A673 (cell line): ENCODE data around the gene RAB11FIP4. TPM values are rescaled to one million over a fixed set of nuclear protein-coding genes. Genes with fewer than 3 reads are reported as not detected.

Experiments
- BruUV-seq: library from RNA; stranded (reverse); fragments of 400-500 nt; replicated peaks from 2 replicates; lab custom pipeline; 2021; lab: Mats Ljungman, UMichigan
- CTCF ChIA-PET: fragments of 300-600 bp; sonication (Branson Sonifier 250); formaldehyde crosslinking; loops from one replicate; lab custom pipeline; 2022; ENCODE audit warnings: antibody characterized with exemption; lab: Charles Lee
- POLR2A ChIA-PET: fragments of 300-600 bp; sonication (Branson Sonifier 250); formaldehyde crosslinking; loops from one replicate; lab custom pipeline; 2022; ENCODE audit warnings: antibody characterized with exemption; ENCODE audit not compliant: low non-redundant PET; lab: Charles Lee
- DNase-seq: peaks from one replicate; pipeline ENCODE4 v3.0.0-alpha.2; 2015; ENCODE audit warnings: low spot score
- H3K27ac ChIP-seq: fragments of 200-600 bp; sonication (generic); 2 replicates; pipeline ENCODE4 v1.5.1; 2016; ENCODE audit warnings: mixed run types, low read depth, mild to moderate bottlenecking, mixed read lengths, antibody characterized with exemption, low read length; ENCODE audit not compliant: poor library complexity, severe bottlenecking
- H3K27me3 ChIP-seq: fragments of 200-600 bp; sonication (generic); replicated peaks from 2 replicates; pipeline ENCODE4 v1.6.1; 2017; ENCODE audit warnings: mixed run types, low read depth, mild to moderate bottlenecking, mixed read lengths, antibody characterized with exemption, low read length; ENCODE audit not compliant: insufficient read depth, poor library complexity
- H3K36me3 ChIP-seq: fragments of 200-600 bp; sonication (generic); 2 replicates; pipeline ENCODE4 v1.6.1; 2016; ENCODE audit warnings: mixed run types, mild to moderate bottlenecking, mixed read lengths, antibody characterized with exemption, low read length; ENCODE audit not compliant: insufficient read depth, poor library complexity, severe bottlenecking
- H3K4me1 ChIP-seq: fragments of 200-600 bp; sonication (generic); 2 replicates; pipeline ENCODE4 v1.6.1; 2017; ENCODE audit warnings: mixed run types, mild to moderate bottlenecking, mixed read lengths, antibody characterized with exemption, low read length; ENCODE audit not compliant: insufficient read depth, poor library complexity, severe bottlenecking
- H3K4me3 ChIP-seq: fragments of 200-600 bp; sonication (generic); 2 replicates; pipeline ENCODE4 v1.5.1; 2016; ENCODE audit warnings: low read depth, mixed run types, mild to moderate bottlenecking, mixed read lengths, low read length; ENCODE audit not compliant: poor library complexity, severe bottlenecking
- H3K9me3 ChIP-seq: fragments of 200-600 bp; sonication (generic); 2 replicates; pipeline ENCODE4 v1.6.1; 2016; ENCODE audit warnings: mixed run types, low read depth, mild to moderate bottlenecking, mixed read lengths, antibody characterized with exemption, low read length; ENCODE audit not compliant: poor library complexity, severe bottlenecking
- EZH2 ChIP-seq: fragments of 200-600 bp; sonication (generic); IDR thresholded peaks from 2 replicates; pipeline ENCODE4 v1.6.1; 2017; ENCODE audit warnings: borderline replicate concordance, low read depth, mild to moderate bottlenecking, mixed read lengths, antibody characterized with exemption, low read length; ENCODE audit not compliant: poor library complexity, severe bottlenecking
- intact Hi-C: fragments of 100-400 bp; cut with micrococcal nuclease; formaldehyde crosslinking; loops from one replicate; pipeline ENCODE4 v1.10.0; 2022; ENCODE audit not compliant: unreplicated experiment
- total RNA-seq: library from RNA; stranded (reverse); gene quantifications from 2 replicates; pipeline ENCODE4 v1.2.3, GENCODE V29; 2021
- TF ChIP-seq, protein P1 (sequence below): fragments of 300-800, 200-600 bp; sonication (generic); conservative IDR thresholded peaks from 2 replicates; pipeline ENCODE4 v1.5.1; 2017; ENCODE audit warnings: low read depth, mild to moderate bottlenecking, antibody characterized with exemption, low read length, moderate library complexity, mixed read lengths

The RAB11FIP4 gene
- total RNA-seq, 1 experiment from 2014 or later: 2.4 TPM

- Histone ChIP-seq H3K27ac (no peak overlapping the region), H3K9me3 (no peaks in the 10 kb centered on the region), H3K4me3 (no peak overlapping the region), H3K36me3 (peaks cover 3% of the 10 kb centered on the region), H3K4me1 (no peaks in the 10 kb centered on the region), H3K27me3 (no peaks in the 10 kb centered on the region)
- no peak for DNase-seq
- no peak for TF ChIP-seq EZH2
- TF ChIP-seq, protein P1, sequence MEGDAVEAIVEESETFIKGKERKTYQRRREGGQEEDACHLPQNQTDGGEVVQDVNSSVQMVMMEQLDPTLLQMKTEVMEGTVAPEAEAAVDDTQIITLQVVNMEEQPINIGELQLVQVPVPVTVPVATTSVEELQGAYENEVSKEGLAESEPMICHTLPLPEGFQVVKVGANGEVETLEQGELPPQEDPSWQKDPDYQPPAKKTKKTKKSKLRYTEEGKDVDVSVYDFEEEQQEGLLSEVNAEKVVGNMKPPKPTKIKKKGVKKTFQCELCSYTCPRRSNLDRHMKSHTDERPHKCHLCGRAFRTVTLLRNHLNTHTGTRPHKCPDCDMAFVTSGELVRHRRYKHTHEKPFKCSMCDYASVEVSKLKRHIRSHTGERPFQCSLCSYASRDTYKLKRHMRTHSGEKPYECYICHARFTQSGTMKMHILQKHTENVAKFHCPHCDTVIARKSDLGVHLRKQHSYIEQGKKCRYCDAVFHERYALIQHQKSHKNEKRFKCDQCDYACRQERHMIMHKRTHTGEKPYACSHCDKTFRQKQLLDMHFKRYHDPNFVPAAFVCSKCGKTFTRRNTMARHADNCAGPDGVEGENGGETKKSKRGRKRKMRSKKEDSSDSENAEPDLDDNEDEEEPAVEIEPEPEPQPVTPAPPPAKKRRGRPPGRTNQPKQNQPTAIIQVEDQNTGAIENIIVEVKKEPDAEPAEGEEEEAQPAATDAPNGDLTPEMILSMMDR: no peak
- CTCF ChIA-PET: no interaction called here
- intact Hi-C loops: no loop called here
- BruUV-seq: no TSS peak
- POLR2A ChIA-PET: no interaction called here
These were observed 35.5 kb upstream of the RAB11FIP4 start for GRCh38 chr17:31355935-31356334.

GRCh38 chr17:31357091-31357490 lies 34.4 kb upstream of the RAB11FIP4 start:
- Histone ChIP-seq H3K27me3 (no peaks in the 10 kb centered on the region), H3K9me3 (no peaks in the 10 kb centered on the region), H3K4me3 (no peak overlapping the region), H3K4me1 (no peaks in the 10 kb centered on the region), H3K36me3 (peaks cover 8% of the 10 kb centered on the region), H3K27ac (no peak overlapping the region)
- DNase-seq: no peak
- ChIA-PET CTCF (no interaction called here), POLR2A (no interaction called here)
- intact Hi-C loops: no loop called here
- BruUV-seq: no TSS peak
- TF ChIP-seq EZH2: no peak
- TF ChIP-seq, protein P1: no peak

GRCh38 chr17:31357839-31358394 lies 33.6 kb upstream of the RAB11FIP4 start:
- no peak for TF ChIP-seq EZH2
- TF ChIP-seq, protein P1: no peak
- Histone ChIP-seq H3K27ac (no peak overlapping the region), H3K27me3 (no peaks in the 10 kb centered on the region), H3K36me3 (peaks cover 8% of the 10 kb centered on the region), H3K9me3 (no peaks in the 10 kb centered on the region), H3K4me3 (no peak overlapping the region), H3K4me1 (no peaks in the 10 kb centered on the region)
- DNase-seq: no peak
- no TSS peak for BruUV-seq
- ChIA-PET CTCF (no interaction called here), POLR2A (no interaction called here)
- intact Hi-C loops: no loop called here
